Sigmoid colon (tissue), 4 donors: Measurements from ENCODE around the gene SPATA31C1.

ENCODE experiments used
- POLR2A ChIP-seq, 2 donors: fragments of 450-650 bp; IDR thresholded peaks; one replicate each; pipeline ENCODE4 v1.6.1; 2016; ENCODE audit warnings: antibody characterized with exemption in 2 of 2, mild to moderate bottlenecking in 2 of 2, moderate library complexity in 2 of 2
- POLR2AphosphoS5 ChIP-seq, 4 donors: sonication (generic); formaldehyde crosslinking; IDR thresholded peaks; one replicate each; pipeline ENCODE4 v1.6.1; 2017; ENCODE audit warnings: antibody characterized with exemption in 4 of 4
- TF ChIP-seq, protein P1 (sequence below), 4 experiments: fragments of 450-650 bp in 3 of 4; fragments of 200-600 bp in 1 of 4; IDR thresholded peaks; one replicate each; pipeline ENCODE4 v1.5.1; 2016 to 2019; ENCODE audit warnings: antibody characterized with exemption in 4 of 4, mild to moderate bottlenecking in 3 of 4, moderate library complexity in 2 of 4

DNA sequence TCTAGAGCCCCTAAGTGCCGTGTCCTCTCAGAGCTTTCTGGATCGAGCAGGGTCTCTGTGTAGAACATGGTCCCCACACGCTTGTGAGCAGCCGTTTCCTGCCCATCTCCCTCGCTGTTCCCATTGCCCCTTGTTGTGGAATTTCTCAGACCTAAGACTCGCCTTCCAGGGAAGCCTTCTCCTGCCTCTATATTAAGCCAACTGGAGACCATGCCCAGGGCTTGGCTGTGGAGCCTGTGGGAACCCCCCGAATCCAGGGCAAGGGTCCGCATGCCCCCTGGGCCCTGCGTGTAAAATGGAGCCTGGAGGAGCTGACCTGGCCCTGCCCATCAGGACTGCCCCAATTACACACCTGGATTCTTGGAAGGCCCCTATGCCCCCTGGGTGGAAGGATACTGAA is 49.6 kb upstream of the SPATA31C1 start:
- TF ChIP-seq, protein P1, sequence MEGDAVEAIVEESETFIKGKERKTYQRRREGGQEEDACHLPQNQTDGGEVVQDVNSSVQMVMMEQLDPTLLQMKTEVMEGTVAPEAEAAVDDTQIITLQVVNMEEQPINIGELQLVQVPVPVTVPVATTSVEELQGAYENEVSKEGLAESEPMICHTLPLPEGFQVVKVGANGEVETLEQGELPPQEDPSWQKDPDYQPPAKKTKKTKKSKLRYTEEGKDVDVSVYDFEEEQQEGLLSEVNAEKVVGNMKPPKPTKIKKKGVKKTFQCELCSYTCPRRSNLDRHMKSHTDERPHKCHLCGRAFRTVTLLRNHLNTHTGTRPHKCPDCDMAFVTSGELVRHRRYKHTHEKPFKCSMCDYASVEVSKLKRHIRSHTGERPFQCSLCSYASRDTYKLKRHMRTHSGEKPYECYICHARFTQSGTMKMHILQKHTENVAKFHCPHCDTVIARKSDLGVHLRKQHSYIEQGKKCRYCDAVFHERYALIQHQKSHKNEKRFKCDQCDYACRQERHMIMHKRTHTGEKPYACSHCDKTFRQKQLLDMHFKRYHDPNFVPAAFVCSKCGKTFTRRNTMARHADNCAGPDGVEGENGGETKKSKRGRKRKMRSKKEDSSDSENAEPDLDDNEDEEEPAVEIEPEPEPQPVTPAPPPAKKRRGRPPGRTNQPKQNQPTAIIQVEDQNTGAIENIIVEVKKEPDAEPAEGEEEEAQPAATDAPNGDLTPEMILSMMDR (IDR thresholded peaks at IDR 0.05), result no peak
- TF ChIP-seq POLR2A (IDR thresholded peaks at IDR 0.05) (no peak), POLR2AphosphoS5 (IDR thresholded peaks at IDR 0.05) (no peak)
